Measurements from ENCODE around the gene MST1.

Gene MST1

GRCh38 chr3:49689046-49689907 lies at the start of gene MST1, which contains the start of gene RNF123:
TSS of gene MST1 (minus strand) at chr3:49689474. CDS start at chr3:49688691, 783 bp downstream.
TSS of gene RNF123 (plus strand) at chr3:49689557. CDS start at chr3:49691166, 1,609 bp downstream.
- DNase-seq = peak; percentile 94

GRCh38 chr3:49738067-49738713 lies 48.9 kb upstream of the MST1 start:
- DNase-seq = no peak

- DNase-seq = no peak
These were observed 45.5 kb upstream of the MST1 start for GRCh38 chr3:49734752-49735151.

- DNase-seq = no peak
These were observed 44.3 kb upstream of the MST1 start for GRCh38 chr3:49733551-49733950.

DNA sequence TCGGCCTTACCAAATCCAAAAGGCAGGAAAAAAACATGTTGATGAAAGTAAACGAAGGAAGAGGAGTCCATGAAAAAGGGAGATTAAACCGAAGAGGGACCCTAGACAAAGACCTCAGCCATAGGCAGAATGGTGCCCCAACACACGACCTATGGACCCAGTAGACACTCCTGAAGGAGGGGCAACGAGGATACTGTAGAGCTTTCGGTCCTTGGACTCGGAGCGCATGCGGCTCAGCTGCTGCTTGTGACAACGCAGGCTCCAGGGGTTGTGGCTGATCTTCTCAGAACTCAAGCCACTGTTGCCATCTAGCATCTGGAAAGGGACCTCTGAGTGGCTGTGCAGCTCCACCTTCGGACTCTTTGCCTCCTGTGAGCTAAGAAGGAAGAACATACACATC lies 43.3 kb upstream of the MST1 start:
- no peak for DNase-seq

GRCh38 chr3:49729966-49730609 lies 40.8 kb upstream of the MST1 start:
- no peak for DNase-seq

- no peak for DNase-seq
These were observed 38.7 kb upstream of the MST1 start for GRCh38 chr3:49727924-49728361.

DNA sequence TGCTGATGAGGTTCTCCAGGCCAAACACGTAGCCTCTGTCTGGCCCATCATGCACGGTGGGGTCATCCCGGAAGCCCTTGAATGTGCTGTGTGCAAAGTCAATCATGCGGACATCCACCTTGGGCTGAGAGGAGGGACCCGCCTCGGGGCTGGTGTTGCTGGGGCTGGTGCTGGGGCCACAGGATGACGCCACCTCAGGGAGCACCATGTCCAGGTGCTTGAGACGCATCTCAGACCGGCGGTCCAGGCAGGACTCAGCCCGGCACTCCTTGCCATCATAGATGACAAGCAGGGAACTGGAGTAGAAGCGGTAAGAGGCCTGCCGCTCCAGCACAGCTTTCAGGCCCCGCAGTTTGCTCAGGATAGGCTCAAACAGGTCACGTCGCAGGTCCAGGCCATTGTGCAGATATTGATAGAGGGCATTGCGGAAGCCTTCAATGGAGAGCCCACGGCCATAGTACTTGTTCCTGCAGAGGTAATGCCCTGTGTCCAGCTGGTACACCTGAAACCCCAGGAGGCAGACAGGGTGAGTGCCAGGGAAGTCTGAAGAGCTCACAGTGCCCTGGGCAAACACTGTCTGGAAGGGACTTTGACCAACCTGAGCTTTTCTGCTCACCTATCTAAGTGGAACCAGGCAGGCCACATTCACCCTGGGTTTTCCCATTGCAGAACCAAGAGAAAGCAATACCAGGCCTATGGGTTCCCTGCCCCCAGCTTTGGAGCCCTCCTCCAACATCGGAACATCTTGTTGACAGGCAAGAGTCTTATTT lies 38.1 kb upstream of the MST1 start:
- DNase-seq = no peak

- no peak for DNase-seq
These were observed 36.8 kb upstream of the MST1 start for GRCh38 chr3:49725906-49726681.

- peak; percentile 61 for DNase-seq
These were observed 35.3 kb upstream of the MST1 start for GRCh38 chr3:49724586-49724985.

GRCh38 chr3:49723628-49724551 lies 34.6 kb upstream of the MST1 start, which contains the start of gene GMPPB:
TSS of gene GMPPB (minus strand) at chr3:49723951. CDS start at chr3:49723726, 225 bp downstream.
- peak; percentile 92 for DNase-seq

DNA sequence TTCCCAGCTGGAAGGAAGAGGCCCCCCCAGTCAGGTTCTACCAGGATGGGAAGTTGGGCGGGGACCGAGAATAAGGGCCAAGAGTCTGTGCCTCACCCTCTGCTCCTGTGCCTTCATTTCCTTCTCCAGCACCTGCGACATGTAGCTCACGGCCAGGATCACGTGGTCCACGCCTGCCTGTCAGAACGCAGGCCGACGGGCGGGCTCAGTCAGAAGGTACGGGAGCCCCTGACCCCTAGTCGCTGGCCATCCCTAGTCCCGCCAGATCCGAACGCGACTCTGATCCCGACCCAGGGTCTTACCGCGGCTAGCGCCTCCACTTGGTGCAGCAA lies 34.0 kb upstream of the MST1 start:
- DNase-seq = peak; percentile 67

DNA sequence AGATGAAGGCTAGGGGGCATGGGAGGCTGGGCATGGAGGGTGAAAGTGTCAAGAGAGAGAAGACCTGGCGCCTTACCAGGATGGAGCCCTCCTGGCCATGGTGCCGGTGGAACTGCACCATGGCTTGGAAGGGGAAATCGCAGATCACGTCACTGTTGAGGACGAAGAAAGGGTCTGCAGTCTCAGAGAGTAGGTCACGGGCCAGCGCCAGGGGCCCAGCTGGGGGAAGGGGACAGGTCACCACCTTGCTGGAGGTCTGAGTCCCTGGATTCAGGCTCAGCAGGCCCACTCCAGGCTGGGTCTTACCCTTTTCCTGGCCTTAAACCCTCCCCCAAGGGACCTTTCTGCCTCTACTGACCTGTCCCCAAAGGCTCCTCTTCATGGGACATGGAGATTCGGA lies 33.6 kb upstream of the MST1 start:
- no peak for DNase-seq

- DNase-seq = no peak
These were observed 32.9 kb upstream of the MST1 start for GRCh38 chr3:49721896-49722781.

GRCh38 chr3:49721596-49721895 lies 32.3 kb upstream of the MST1 start:
- no peak for DNase-seq

DNA sequence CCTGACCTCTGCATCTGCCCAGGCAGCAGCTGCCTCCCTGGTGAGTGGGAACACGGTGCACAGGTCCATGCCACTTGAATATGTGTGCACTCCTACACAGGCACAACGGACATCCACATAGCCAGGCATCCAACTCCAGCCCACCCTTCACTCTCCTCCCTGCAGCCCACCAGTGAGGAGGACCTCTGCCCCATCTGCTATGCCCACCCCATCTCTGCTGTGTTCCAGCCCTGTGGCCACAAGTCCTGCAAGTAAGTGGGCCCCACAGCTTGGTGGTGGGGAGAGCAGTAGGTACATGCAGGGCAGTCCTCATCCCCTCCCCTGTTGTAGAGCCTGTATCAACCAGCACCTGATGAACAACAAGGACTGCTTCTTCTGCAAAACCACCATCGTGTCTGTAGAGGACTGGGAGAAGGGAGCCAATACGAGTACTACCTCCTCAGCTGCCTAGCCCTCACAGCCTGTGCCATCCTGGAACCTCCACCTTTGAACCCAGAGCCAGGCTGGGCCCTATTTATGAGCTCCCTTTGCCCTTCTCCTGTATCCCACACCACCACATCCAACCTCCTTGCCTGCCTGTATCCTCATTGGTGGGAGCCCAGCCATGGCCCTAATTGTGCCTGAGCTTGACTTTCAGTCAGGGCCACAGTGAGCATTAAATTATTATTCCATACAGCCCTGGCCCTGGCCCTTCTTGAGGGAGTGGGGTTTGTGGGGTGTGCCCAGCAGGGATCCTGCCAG lies 31.8 kb upstream of the MST1 start:
- DNase-seq = no peak

DNA sequence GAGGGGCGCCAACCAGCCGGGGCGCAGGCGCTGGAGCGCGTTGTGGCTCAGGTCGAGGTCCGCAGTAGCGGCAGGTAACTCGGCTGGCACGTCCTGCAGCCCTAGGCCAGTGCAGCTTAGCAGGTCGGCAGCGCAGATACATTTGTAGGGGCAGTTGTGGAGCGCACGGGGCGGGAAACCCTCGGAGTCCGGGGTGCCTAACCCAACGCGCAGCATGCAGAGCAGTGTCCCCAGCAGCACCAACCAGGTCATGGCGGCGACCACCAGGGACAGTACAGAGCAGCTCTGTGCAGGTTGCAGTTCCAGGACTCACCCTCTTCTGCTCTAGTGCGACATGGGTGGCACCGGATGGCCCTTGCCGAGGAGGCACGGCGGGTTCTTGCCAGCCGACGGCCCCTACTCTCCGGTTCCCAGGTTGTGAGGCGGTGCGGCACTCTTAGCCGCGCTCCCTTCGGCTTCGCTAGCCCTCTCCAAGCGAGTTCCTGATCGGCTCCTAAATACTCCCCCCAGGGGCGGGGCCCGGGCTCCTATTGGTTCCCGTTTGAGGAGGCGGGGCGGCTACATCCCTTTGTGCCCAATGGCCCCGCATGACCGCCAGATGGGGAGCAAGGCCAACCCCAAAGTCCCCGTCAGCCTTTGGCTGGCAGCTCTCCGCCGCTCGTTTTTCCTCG lies 30.1 kb upstream of the MST1 start, which contains the start of gene AMIGO3:
Gene AMIGO3, minus strand, starts transcription at position 471 of the 671 bp plus-strand sequence. Its CDS starts 219 bp downstream, at position 252.
- DNase-seq = peak; percentile 91

DNA sequence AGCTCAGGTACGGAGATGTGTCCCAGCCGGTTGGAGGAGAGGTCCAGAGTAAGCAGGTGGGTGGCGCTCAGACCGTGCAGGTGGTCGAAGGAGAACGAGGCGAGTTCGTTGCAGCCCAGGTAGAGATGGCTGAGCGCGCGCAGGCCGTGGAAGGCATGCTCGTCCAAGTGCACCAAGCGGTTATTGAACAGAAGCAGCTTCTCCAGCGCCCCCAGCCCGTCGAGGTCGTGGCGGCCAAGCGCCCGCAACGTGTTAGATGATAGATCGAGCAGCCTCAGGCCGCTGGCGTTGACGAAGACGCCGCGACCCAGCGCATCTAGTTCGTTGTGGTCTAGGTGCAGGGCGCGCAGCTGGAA lies 29.6 kb upstream of the MST1 start:
- no peak for DNase-seq

Data from CD4-positive, alpha-beta T cell treated with Interleukin-10 for 1 hour (primary cell).